ENCODE results near the gene OR52E1.

DNA sequence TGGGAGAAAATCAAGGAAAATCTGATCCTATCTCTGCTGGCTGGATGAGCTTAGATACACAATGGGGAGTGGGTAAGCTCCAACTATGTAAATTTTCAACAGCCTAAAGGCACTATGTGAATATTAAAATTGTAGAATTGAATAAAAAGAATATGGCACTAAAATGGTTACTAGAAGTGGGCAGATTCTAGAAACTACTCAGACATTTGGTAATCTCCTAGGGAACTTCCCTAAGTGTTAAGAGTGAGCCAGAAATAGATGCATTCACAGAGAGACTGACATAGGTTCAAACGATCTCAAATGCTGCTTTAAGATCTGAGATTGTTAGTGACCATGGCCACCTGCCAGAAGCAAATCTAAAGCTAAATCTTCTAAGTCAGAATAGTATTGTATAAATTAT lies 4.3 kb upstream of the OR52E1 start:
- TF ChIP-seq, protein P1, sequence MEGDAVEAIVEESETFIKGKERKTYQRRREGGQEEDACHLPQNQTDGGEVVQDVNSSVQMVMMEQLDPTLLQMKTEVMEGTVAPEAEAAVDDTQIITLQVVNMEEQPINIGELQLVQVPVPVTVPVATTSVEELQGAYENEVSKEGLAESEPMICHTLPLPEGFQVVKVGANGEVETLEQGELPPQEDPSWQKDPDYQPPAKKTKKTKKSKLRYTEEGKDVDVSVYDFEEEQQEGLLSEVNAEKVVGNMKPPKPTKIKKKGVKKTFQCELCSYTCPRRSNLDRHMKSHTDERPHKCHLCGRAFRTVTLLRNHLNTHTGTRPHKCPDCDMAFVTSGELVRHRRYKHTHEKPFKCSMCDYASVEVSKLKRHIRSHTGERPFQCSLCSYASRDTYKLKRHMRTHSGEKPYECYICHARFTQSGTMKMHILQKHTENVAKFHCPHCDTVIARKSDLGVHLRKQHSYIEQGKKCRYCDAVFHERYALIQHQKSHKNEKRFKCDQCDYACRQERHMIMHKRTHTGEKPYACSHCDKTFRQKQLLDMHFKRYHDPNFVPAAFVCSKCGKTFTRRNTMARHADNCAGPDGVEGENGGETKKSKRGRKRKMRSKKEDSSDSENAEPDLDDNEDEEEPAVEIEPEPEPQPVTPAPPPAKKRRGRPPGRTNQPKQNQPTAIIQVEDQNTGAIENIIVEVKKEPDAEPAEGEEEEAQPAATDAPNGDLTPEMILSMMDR (IDR thresholded peaks at IDR 0.05; ENCODE audit: borderline replicate concordance, extremely low read depth, low read length, poor library complexity, severe bottlenecking): no peak
- no peak for TF ChIP-seq EZH2 (IDR thresholded peaks at IDR 0.05; ENCODE audit: borderline replicate concordance, low read depth, low read length, severe bottlenecking)

Data from DND-41 (cell line).